ENCODE results near the gene CLEC16A. TPM values are rescaled to one million over a fixed set of nuclear protein-coding genes. Genes with fewer than 3 reads are reported as not detected.

The CLEC16A gene
- total RNA-seq, 4 donors from 2014 or later, result 29.5 to 58.8 (median 48.4) TPM

DNA sequence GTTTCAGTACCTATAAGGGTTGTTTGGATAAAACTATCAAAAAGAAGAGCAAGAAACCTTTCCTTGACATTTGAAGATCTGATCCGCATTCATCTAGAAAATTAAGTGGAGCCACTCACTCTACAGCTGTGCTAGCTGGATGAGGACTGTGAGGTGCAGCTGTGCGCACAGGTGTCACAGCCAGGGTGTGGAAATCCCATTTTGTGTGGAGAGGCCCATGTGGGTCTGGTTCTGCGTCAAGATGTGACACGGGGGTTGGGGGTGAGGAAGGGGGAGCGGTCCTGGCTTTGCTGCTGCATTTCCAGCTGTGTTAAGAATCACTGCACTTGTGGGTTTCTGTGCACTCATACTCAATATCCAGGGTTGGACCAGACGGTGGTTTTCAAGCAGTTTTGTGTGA, 70.7 kb downstream of the CLEC16A start:
- H3K27ac ChIP-seq, result no peak overlapping the region
- H3K27me3 ChIP-seq, result no peaks in the 10 kb centered on the region
- WGBS, 2 donors, result 90 to 93% methylated on average over 6 of the region's 6 CpGs
- TF ChIP-seq, protein P1, sequence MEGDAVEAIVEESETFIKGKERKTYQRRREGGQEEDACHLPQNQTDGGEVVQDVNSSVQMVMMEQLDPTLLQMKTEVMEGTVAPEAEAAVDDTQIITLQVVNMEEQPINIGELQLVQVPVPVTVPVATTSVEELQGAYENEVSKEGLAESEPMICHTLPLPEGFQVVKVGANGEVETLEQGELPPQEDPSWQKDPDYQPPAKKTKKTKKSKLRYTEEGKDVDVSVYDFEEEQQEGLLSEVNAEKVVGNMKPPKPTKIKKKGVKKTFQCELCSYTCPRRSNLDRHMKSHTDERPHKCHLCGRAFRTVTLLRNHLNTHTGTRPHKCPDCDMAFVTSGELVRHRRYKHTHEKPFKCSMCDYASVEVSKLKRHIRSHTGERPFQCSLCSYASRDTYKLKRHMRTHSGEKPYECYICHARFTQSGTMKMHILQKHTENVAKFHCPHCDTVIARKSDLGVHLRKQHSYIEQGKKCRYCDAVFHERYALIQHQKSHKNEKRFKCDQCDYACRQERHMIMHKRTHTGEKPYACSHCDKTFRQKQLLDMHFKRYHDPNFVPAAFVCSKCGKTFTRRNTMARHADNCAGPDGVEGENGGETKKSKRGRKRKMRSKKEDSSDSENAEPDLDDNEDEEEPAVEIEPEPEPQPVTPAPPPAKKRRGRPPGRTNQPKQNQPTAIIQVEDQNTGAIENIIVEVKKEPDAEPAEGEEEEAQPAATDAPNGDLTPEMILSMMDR (IDR thresholded peaks at IDR 0.05), result no peak
- TF ChIP-seq POLR2A (IDR thresholded peaks at IDR 0.05), result no peak
- no peaks in the 10 kb centered on the region for H3K9me3 ChIP-seq
- no peak for DNase-seq
- intact Hi-C loops (cut with DNase I), result no loop called here
- H3K4me3 ChIP-seq (replicated peaks in 1 of 3), result no peak overlapping the region
- no peaks in the 10 kb centered on the region for H3K36me3 ChIP-seq
- H3K4me1 ChIP-seq, result peaks cover 0 to 4% of the 10 kb centered on the region in 2 donors

DNA sequence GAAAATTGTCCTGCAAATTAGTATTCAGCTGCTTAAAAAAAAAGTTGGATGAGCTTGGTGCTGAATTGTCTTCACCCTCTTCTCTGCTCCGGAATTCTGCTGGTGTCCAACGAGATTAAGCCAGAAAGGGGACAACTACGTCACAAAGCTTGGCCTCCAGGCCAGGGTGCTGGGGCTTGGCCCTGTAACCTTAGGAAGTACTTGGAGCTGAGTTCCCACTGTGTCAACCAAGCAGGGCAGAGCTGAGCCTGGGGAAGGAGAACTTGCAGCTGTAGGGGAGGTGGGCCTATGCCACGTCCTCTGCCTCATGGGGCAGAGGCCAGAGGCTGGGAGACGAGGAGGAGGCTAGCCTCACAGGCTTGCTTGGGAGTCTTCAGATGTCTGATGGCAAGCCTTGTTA, 71.2 kb downstream of the CLEC16A start:
- Histone ChIP-seq H3K4me1 (peaks cover 0 to 4% of the 10 kb centered on the region in 2 donors), H3K9me3 (no peaks in the 10 kb centered on the region), H3K4me3 (replicated peaks in 1 of 3) (no peak overlapping the region), H3K27me3 (no peaks in the 10 kb centered on the region), H3K27ac (no peak overlapping the region), H3K36me3 (peaks cover 0 to 3% of the 10 kb centered on the region in 2 donors)
- WGBS, 2 donors, result 92 to 95% methylated on average over 5 of the region's 5 CpGs
- TF ChIP-seq POLR2A (IDR thresholded peaks at IDR 0.05), result no peak
- TF ChIP-seq, protein P1 (IDR thresholded peaks at IDR 0.05), result no peak
- intact Hi-C loops (cut with DNase I), result no loop called here
- DNase-seq, result no peak

DNA sequence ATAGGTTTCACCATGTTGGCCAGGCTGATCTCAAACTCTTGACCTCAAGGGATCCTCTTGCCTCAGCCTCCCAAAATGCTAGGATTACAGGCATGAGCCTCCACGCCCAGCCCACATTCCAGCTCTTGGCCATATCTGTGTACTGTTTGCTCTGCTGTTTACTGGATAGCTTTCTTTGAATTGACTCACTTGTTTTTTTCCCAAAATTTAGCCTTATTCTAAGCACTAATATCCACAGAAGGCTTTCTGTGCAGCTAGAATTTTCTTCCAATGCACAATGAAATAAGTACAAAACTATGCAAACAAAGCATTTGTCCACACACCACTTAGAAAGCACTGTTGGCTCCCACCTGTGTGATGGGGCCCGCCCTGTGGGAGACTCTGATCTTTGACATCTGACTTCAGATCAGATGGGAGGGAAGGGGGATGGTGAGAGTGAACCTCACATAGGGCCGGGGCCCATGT, 72.2 kb downstream of the CLEC16A start:
- H3K9me3 ChIP-seq, result no peaks in the 10 kb centered on the region
- peaks cover 0 to 7% of the 10 kb centered on the region in 2 donors for H3K36me3 ChIP-seq
- H3K27me3 ChIP-seq, result no peaks in the 10 kb centered on the region
- no peak for DNase-seq
- no peak overlapping the region for H3K27ac ChIP-seq
- WGBS, 2 donors, result 82 to 92% methylated on average over 3 of the region's 3 CpGs
- peaks cover 0 to 4% of the 10 kb centered on the region in 2 donors for H3K4me1 ChIP-seq
- no peak overlapping the region for H3K4me3 ChIP-seq (replicated peaks in 1 of 3)
- TF ChIP-seq POLR2A (IDR thresholded peaks at IDR 0.05), result no peak
- TF ChIP-seq, protein P1 (IDR thresholded peaks at IDR 0.05), result no peak
- intact Hi-C loops (cut with DNase I), result no loop called here

DNA sequence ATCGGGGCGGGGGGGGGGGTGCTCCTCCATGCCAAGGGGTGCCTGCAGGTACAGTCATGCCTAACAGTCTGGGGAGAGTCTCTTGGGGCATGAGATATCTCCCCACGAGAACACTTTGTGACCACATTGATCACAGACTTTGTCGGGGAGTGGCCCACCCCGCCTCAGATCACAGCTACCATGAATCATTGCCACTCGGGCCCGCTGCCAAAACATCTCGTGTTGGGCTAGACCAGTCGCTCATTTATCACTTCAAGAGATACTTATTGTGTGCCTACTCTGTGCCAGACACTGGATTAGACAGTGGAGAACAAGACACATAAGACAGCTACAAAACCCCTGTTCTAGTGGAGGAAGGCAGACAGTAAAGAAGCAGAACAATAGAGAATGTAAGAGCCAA, 72.6 kb downstream of the CLEC16A start:
- Histone ChIP-seq H3K36me3 (peaks cover 0 to 7% of the 10 kb centered on the region in 2 donors), H3K9me3 (no peaks in the 10 kb centered on the region), H3K4me3 (replicated peaks in 1 of 3) (no peak overlapping the region), H3K27me3 (no peaks in the 10 kb centered on the region), H3K4me1 (peaks cover 0 to 4% of the 10 kb centered on the region in 2 donors), H3K27ac (no peak overlapping the region)
- WGBS, 2 donors, result 54 to 70% methylated on average over 9 of the region's 9 CpGs
- intact Hi-C loops (cut with DNase I), result no loop called here
- DNase-seq, result peak; percentile 50 to 53
- TF ChIP-seq POLR2A (IDR thresholded peaks at IDR 0.05), result no peak
- TF ChIP-seq, protein P1 (IDR thresholded peaks at IDR 0.05), result no peak

DNA sequence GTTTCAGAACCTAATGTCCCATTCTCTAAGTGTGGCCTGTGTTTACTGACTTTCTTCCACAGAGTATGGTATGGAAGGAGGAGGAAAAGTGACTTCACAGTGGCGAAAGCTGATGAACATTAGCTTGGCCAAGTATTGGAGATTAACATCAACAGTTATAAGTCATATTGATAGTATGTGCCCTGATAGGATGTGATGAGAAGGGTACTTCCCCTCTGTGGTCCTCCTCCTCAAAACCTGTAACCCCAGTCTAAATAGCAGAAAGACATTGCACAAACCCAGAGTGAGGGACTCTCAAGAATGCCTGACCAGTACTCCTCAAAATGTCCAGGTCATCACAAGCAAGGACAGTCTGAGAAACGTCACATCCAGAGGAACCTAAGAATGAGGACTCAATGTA, 73.1 kb downstream of the CLEC16A start:
- no peak for TF ChIP-seq POLR2A (IDR thresholded peaks at IDR 0.05)
- TF ChIP-seq, protein P1 (IDR thresholded peaks at IDR 0.05), result no peak
- Histone ChIP-seq H3K4me3 (replicated peaks in 1 of 3) (no peak overlapping the region), H3K36me3 (peaks cover 0 to 7% of the 10 kb centered on the region in 2 donors), H3K4me1 (peaks cover 0 to 4% of the 10 kb centered on the region in 2 donors), H3K9me3 (no peaks in the 10 kb centered on the region), H3K27ac (no peak overlapping the region), H3K27me3 (no peaks in the 10 kb centered on the region)
- DNase-seq, result no peak
- intact Hi-C loops (cut with DNase I), result no loop called here
- 95 to 98% methylated on average over 2 of the region's 2 CpGs for WGBS, 2 donors

Data from thyroid gland (tissue), 4 donors.